Ovary (tissue), 3 donors: ENCODE results near the gene BEAN1.

Experiments
- EP300 ChIP-seq: sonication (generic); formaldehyde crosslinking; IDR thresholded peaks from one replicate; pipeline ENCODE4 v1.6.1; 2017; ENCODE audit warnings: antibody characterized with exemption
- POLR2A ChIP-seq: fragments of 450-650 bp; IDR thresholded peaks from one replicate; pipeline ENCODE4 v1.6.1; 2017; ENCODE audit warnings: antibody characterized with exemption, mild to moderate bottlenecking, moderate library complexity
- TF ChIP-seq, protein P1 (sequence below), 3 donors: fragments of 450-650 bp in 2 of 3; fragments of 200-600 bp in 1 of 3; IDR thresholded peaks; one replicate each; pipeline versions ENCODE4 v1.5.1 to v1.8.0; 2016 to 2022; ENCODE audit warnings: antibody characterized with exemption in 3 of 3, mild to moderate bottlenecking in 1 of 3
- donor health status: DM: no; HTN: no; CAD: no.

- TF ChIP-seq POLR2A (no peak), EP300 (no peak)
- TF ChIP-seq, protein P1, sequence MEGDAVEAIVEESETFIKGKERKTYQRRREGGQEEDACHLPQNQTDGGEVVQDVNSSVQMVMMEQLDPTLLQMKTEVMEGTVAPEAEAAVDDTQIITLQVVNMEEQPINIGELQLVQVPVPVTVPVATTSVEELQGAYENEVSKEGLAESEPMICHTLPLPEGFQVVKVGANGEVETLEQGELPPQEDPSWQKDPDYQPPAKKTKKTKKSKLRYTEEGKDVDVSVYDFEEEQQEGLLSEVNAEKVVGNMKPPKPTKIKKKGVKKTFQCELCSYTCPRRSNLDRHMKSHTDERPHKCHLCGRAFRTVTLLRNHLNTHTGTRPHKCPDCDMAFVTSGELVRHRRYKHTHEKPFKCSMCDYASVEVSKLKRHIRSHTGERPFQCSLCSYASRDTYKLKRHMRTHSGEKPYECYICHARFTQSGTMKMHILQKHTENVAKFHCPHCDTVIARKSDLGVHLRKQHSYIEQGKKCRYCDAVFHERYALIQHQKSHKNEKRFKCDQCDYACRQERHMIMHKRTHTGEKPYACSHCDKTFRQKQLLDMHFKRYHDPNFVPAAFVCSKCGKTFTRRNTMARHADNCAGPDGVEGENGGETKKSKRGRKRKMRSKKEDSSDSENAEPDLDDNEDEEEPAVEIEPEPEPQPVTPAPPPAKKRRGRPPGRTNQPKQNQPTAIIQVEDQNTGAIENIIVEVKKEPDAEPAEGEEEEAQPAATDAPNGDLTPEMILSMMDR (IDR thresholded peaks at IDR 0.05) = no peak
Observed at GRCh38 chr16:66438536-66438935, 11.4 kb downstream of the BEAN1 start.
